K562 (cell line): ENCODE results near the gene ZNF23. TPM values are rescaled to one million over a fixed set of nuclear protein-coding genes. Genes with fewer than 3 reads are reported as not detected.

Experiments
- ATAC-seq: fragments of 200-7000 bp; cut with Tn5 transposase; 3 replicates; pipeline ENCODE4 v1.9.1; 2020; ENCODE audit warnings: moderate library complexity
- BruUV-seq: library from RNA; stranded (reverse); fragments of 400-500 nt; replicated peaks from 2 replicates; lab custom pipeline; 2021; lab: Mats Ljungman, UMichigan
- CTCF ChIA-PET: fragments of 300-600 bp; formaldehyde crosslinking; extraction: SDS; loops from one replicate; lab custom pipeline; 2021; ENCODE audit warnings: low intra/inter-chr PET ratio; lab: Yijun Ruan, JAX
- POLR2A ChIA-PET: fragments of 300-600, 350-650 bp; sonication (Branson Sonifier 250); formaldehyde crosslinking; extraction: SDS; loops from one replicate; lab custom pipeline; 2021; ENCODE audit warnings: antibody characterized with exemption, inconsistent platforms; lab: Yijun Ruan, JAX
- DNase-seq, 4 experiments: peaks; one replicate each; pipeline versions ENCODE4 v3.0.0 to v3.0.0-alpha.2; 2011 to 2018; ENCODE audit warnings: low spot score in 3 of 4, mixed read lengths in 3 of 4; ENCODE audit errors: extremely low read depth in 1 of 4
- FAIRE-seq: peaks from 2 replicates; lab custom pipeline; 2011; peaks lifted over from hg19 to GRCh38; lab: Jason Lieb, UNC
- H2AFZ ChIP-seq: 2 replicates; pipeline ENCODE4 v1.6.0; 2011; ENCODE audit warnings: low read depth, low read length, control low read depth, inconsistent platforms
- H3K27ac ChIP-seq: fragments of 200-600 bp; 3 replicates; pipeline ENCODE4 v1.8.0; 2011; ENCODE audit warnings: low read depth, mild to moderate bottlenecking, control low read depth, inconsistent platforms, low read length, moderate library complexity, mixed read lengths; ENCODE audit errors: extremely low read depth
- H3K27me3 ChIP-seq, 2 experiments: fragments of 300-600 bp in 1 of 2; 2 replicates in 1 of 2; 3 replicates in 1 of 2; pipeline versions ENCODE4 v1.6.0 to v1.8.0; 2011; ENCODE audit warnings: inconsistent platforms in 2 of 2, low read length in 2 of 2, mild to moderate bottlenecking in 1 of 2, mixed read lengths in 1 of 2, moderate library complexity in 1 of 2; ENCODE audit not compliant: control insufficient read depth in 2 of 2, insufficient read depth in 2 of 2
- H3K36me3 ChIP-seq: fragments of 300-600 bp; 3 replicates; pipeline ENCODE4 v1.8.0; 2011; ENCODE audit warnings: mild to moderate bottlenecking, low read length, inconsistent platforms; ENCODE audit not compliant: control insufficient read depth, insufficient read depth
- H3K4me1 ChIP-seq, 2 experiments: fragments of 200-600 bp in 1 of 2; replicated peaks in 1 of 2; 2 replicates in 1 of 2; 3 replicates in 1 of 2; pipeline versions ENCODE4 v1.5.1 to v1.8.0; 2011; ENCODE audit warnings: inconsistent platforms in 2 of 2, low read length in 2 of 2, mild to moderate bottlenecking in 1 of 2, mixed read lengths in 1 of 2, moderate library complexity in 1 of 2; ENCODE audit not compliant: control insufficient read depth in 2 of 2, insufficient read depth in 2 of 2
- H3K4me2 ChIP-seq: 2 replicates; pipeline ENCODE4 v1.6.1; 2011; ENCODE audit warnings: low read length, control low read depth, inconsistent platforms, mixed read lengths; ENCODE audit not compliant: insufficient read depth
- H3K4me3 ChIP-seq: fragments of 200-600 bp; sonication (generic), shearing (Covaris generic); 2 replicates; pipeline ENCODE4 v1.5.1; 2016; ENCODE audit warnings: control low read depth, inconsistent platforms
- H3K79me2 ChIP-seq: fragments of 200-600 bp; 3 replicates; pipeline ENCODE4 v1.8.0; 2011; ENCODE audit warnings: low read length, inconsistent platforms; ENCODE audit not compliant: control insufficient read depth, insufficient read depth
- H3K9ac ChIP-seq, 2 experiments: 2 replicates each; pipeline versions ENCODE4 v1.6.0 to v1.6.1; 2011; ENCODE audit warnings: low read depth in 2 of 2, low read length in 2 of 2, control low read depth in 1 of 2, inconsistent platforms in 1 of 2, mild to moderate bottlenecking in 1 of 2, mixed read lengths in 1 of 2; ENCODE audit not compliant: insufficient read depth in 1 of 2
- H3K9me1 ChIP-seq: one replicate; pipeline ENCODE4 v1.6.0; 2011; ENCODE audit warnings: inconsistent platforms, mild to moderate bottlenecking, low read length, moderate library complexity; ENCODE audit not compliant: control insufficient read depth, insufficient read depth
- H3K9me3 ChIP-seq: replicated peaks from 2 replicates; pipeline ENCODE4 v1.5.1; 2011; ENCODE audit warnings: low read depth, low read length, inconsistent platforms; ENCODE audit not compliant: control insufficient read depth, insufficient read depth
- H4K20me1 ChIP-seq: replicated peaks from 2 replicates; pipeline ENCODE4 v1.6.1; 2011; ENCODE audit warnings: low read length, inconsistent platforms, mixed read lengths; ENCODE audit not compliant: control insufficient read depth, insufficient read depth
- ETS1 ChIP-seq: conservative IDR thresholded peaks from 2 replicates; pipeline ENCODE4 v1.6.1; 2011; ENCODE audit warnings: low read depth, mild to moderate bottlenecking, low read length; ENCODE audit not compliant: control insufficient read depth
- JUNB ChIP-seq: fragments of 450-650 bp; formaldehyde crosslinking; conservative IDR thresholded peaks from 2 replicates; pipeline ENCODE4 v1.4.0; 2020; ENCODE audit warnings: mild to moderate bottlenecking
- KDM5B ChIP-seq: fragments of 200-600 bp; sonication (generic); IDR thresholded peaks from 2 replicates; pipeline ENCODE4 v1.6.1; 2012; ENCODE audit warnings: low read depth, mild to moderate bottlenecking, moderate library complexity, low read length, control low read depth, inconsistent platforms; ENCODE audit not compliant: insufficient replicate concordance
- NONO ChIP-seq, 2 experiments: fragments of 200-400 bp in 1 of 2; fragments of 450-650 bp in 1 of 2; formaldehyde crosslinking in 1 of 2; IDR thresholded peaks; 2 replicates each; pipeline ENCODE4 v1.6.1; 2017; ENCODE audit warnings: low read depth in 2 of 2, mild to moderate bottlenecking in 2 of 2, moderate library complexity in 2 of 2, low read length in 1 of 2
- RREB1 ChIP-seq: fragments of 250-450 bp; sonication (Bioruptor Pico); IDR thresholded peaks from 2 replicates; pipeline ENCODE4 v1.4.0; 2020
- TEAD4 ChIP-seq, 2 experiments: sonication (generic) in 1 of 2; formaldehyde crosslinking in 1 of 2; IDR thresholded peaks; 2 replicates each; pipeline versions ENCODE4 v1.6.1 to v1.8.0; 2012 to 2022; ENCODE audit warnings: borderline replicate concordance in 1 of 2, inconsistent platforms in 1 of 2, low read length in 1 of 2, mild to moderate bottlenecking in 1 of 2, missing genetic modification reagents in 1 of 2
- ZNF444 ChIP-seq: fragments of 250-450 bp; sonication (Bioruptor Pico); IDR thresholded peaks from 2 replicates; pipeline ENCODE4 v1.4.0; 2020; ENCODE audit warnings: mild to moderate bottlenecking, moderate library complexity
- WGBS: fragments of 100-300 bp; shearing (Covaris generic); methylation state at CpG from one replicate; pipeline ENCODE4 v1.1.6; 2016; ENCODE audit warnings: low coverage, mixed read lengths; ENCODE audit not compliant: insufficient coverage; ENCODE audit errors: missing lambda C conversion rate; 5-methylcytosine and 5-hydroxymethylcytosine counted together
- in situ Hi-C: fragments of 300-500 bp; cut with MboI; formaldehyde crosslinking; loops from 4 replicates; pipeline ENCODE4 v1.15.0; 2018; ENCODE audit warnings: inconsistent platforms, mixed read lengths
- intact Hi-C: fragments of 100-400 bp; cut with micrococcal nuclease; formaldehyde crosslinking; loops from 2 replicates; pipeline ENCODE4 v1.14.2; 2022
- polyA plus RNA-seq, 8 experiments: library from polyadenylated mRNA; depleted of rRNA in 4 of 8; stranded (reverse) in 5 of 8; unstranded in 3 of 8; fragments of >200 nt; fragmentation: Nextera tagmentation in 2 of 8; fragmentation: Illumina TruSeq in 1 of 8; extraction: Ambion mirVana in 2 of 8; extraction: Trizol in 1 of 8; gene quantifications; 2 replicates each; pipeline versions ENCODE4 v1.2.1 to v1.2.3, GENCODE V29; 2011 to 2014; ENCODE audit warnings: inconsistent platforms in 1 of 8, missing spikeins in 1 of 8
- total RNA-seq, 7 experiments: library from RNA; depleted of rRNA in 6 of 7; stranded (reverse); fragments of >200 nt in 6 of 7; fragmentation: Illumina TruSeq in 2 of 7; extraction: Trizol in 2 of 7; gene quantifications; 2 replicates each; pipeline versions ENCODE4 v1.2.1 to v1.2.3, GENCODE V29; 2011 to 2021; ENCODE audit warnings: low replicate concordance in 1 of 7

The ZNF23 gene
- total and polyA plus RNA-seq, 9 of the 15 experiments (the other 6 are each of a cell fraction or from before 2014, with no cell fraction given) = 4.7 to 13.4 (median 11.2) TPM

DNA sequence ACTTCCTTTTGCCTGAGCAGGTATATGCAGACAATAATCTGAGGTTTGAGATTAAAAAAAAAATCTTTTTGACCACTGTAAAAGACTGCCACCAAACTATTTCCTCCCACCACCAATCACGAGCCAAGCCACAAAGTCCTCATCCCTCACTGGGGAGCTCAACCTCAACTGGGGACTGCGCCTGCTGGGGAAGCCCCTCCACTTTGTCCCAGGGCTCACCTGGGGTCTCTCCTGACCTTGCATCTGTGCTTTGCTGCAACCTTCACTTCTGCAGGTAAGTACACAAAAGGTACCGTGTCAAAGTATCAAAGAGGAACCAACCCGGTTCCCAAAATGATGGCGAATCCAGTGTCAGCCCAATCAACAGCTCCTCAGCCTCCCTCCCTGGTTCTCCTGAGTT is 55.7 kb downstream of the ZNF23 start (continued):
- TF ChIP-seq ETS1 (no peak), KDM5B (no peak), NONO (IDR thresholded peaks at IDR 0.05; ENCODE audit: low read depth in 2 of 2, low read length in 1 of 2) (no peak), JUNB (CRISPR knock-in tag) (no peak)

- FAIRE-seq = no peak
- POLR2A ChIA-PET = interaction anchor here (0.7 kb wide), 1 partner anchor 216 kb away, joined by 3 read pairs; no protein-coding TSS in a partner anchor
- intact Hi-C loops = no loop called here
- TF ChIP-seq RREB1 = no peak
- TF ChIP-seq TEAD4 (IDR thresholded peaks at IDR 0.05; ENCODE audit: low read length) = no peak
- no peak for TF ChIP-seq TEAD4 (CRISPR knock-in tag; IDR thresholded peaks at IDR 0.05; ENCODE audit: borderline replicate concordance)
- no peak for TF ChIP-seq ZNF444 (CRISPR knock-in tag)
Observed at GRCh38 chr16:71404364-71404763, 57.7 kb downstream of the ZNF23 start.

More at GRCh38 chr16:71404364-71404763, 57.7 kb downstream of the ZNF23 start:
- H3K36me3 ChIP-seq = no peaks in the 10 kb centered on the region
- 4% methylated on average over 3 of the region's 4 CpGs for WGBS
- no peaks in the 10 kb centered on the region for H3K79me2 ChIP-seq
- no peak overlapping the region for H3K27ac ChIP-seq
- no peaks in the 10 kb centered on the region for H3K9me1 ChIP-seq
- no peak for DNase-seq
- ATAC-seq = no peak
- H3K4me1 ChIP-seq = no peaks in the 10 kb centered on the region; a peak in 2 of 5 replicates
- no TSS peak for BruUV-seq
- in situ Hi-C loops = no loop called here
- no peak overlapping the region for H3K9ac ChIP-seq
- peaks cover 15 to 43% of the 10 kb centered on the region in 2 experiments; a peak in 4 of 5 replicates for H3K27me3 ChIP-seq
- H3K4me2 ChIP-seq = no peak overlapping the region
- CTCF ChIA-PET = no interaction called here
- H3K4me3 ChIP-seq = no peak overlapping the region
- H4K20me1 ChIP-seq = no peaks in the 10 kb centered on the region
- no peak overlapping the region for H2AFZ ChIP-seq
- H3K9me3 ChIP-seq = no peaks in the 10 kb centered on the region; the same call in 1 of the 2 replicates
